GM12801 (cell line): ENCODE measurements around the gene RNF135.

Experiments used
- CTCF ChIP-seq: IDR thresholded peaks from one replicate; pipeline ENCODE4 v1.5.1; 2011; ENCODE audit warnings: control low read depth; ENCODE audit not compliant: insufficient read length; ENCODE audit errors: extremely low read depth

RNF135 gene

DNA sequence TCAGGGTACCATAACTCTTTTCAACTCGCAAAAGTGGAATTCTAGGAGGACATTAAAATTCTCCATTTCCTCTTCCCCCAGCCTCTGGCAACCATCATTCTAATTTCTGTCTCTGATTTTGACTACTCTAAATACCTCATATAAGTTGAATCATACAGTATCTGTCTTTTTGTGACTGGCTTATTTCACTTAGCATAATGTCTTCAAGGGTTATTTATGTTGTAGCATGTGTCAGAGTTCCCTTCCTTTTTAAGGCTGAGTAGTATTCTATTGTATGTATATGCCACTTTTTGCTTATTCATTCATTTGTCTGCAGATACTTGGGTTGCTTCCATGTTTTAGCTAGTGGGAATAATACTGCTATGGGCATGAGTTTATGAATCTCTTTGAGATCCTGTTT, 12.0 kb downstream of the RNF135 start:
- no peak for TF ChIP-seq CTCF

DNA sequence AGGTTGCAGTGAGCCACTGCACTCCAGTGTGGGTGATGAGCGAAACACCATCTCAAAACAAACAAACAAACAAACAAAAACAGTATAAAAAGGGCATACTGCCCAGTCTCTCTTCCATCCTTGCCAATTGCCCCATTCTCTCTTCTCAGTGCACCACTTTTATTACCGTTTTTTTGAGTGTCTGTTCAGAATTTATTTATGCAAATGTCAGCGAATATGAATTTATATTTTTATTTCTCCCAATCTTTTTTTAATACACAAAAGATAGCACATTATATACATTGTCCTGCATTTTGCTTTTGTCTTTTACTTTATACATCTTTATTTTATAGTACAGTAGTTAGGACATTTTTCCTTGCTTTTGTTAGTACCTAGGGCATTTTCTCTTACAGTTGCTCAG, 19.6 kb downstream of the RNF135 start:
- no peak for TF ChIP-seq CTCF

GRCh38 chr17:30992551-30992950, 21.7 kb downstream of the RNF135 start:
- TF ChIP-seq CTCF, result no peak

DNA sequence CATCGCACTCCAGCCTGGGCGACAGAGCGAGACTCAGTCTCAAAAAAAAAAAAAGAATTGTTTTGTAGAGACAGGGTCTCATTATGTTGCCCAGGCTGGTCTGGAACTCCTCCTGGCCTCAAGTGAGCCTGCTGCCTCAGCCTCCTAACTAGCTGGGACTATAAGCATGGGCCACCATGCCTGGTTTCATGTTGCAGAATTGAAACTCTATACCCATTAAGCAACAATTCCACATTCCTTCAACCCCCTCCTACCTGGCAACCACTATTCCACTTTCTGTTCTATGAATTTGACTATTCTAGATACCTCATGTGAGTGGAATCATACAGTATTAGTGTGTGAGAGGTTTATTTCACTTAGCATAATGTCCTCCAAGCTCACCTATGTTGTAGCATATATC, 24.5 kb downstream of the RNF135 start:
- no peak for TF ChIP-seq CTCF

DNA sequence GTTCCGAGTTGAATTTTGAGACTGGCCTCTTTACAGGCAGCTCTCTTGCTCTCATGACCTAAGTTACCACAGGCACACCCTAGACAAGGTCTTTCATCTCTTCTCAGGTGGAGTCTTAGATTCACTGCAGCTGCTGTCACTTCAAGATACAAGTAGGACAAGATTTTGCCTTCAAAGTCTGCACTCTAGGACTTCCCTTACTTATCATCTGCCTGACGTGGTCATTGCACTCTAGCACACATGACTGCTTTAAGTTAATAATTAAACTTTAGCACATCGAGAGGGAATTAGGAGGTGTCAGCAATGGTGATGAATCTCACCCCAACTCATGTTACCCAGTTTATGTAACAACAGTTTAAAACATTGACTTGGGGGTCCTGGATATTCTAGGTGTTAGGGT, 25.6 kb downstream of the RNF135 start:
- no peak for TF ChIP-seq CTCF

- no peak for TF ChIP-seq CTCF
These were observed 26.4 kb downstream of the RNF135 start for GRCh38 chr17:30997270-30997669.

DNA sequence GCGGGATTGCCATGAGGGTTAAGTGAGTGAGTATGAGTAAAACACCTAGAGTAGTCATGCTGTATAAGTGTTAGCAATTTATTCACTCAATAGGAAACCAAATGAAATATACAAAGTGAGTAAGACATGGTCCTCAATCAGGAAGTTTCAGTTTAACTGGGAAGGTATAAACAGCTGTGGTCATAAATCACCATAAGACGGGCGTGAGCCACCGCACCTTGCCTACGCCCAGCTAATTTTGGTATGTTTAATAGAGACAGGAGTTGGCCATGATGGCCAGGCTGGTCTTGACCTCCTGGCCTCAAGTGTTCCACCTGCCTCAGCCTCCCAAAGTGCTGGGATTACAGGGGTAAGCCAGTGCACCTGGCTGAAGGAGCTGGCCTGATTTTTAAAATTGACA, 27.0 kb downstream of the RNF135 start:
- no peak for TF ChIP-seq CTCF

- TF ChIP-seq CTCF, result no peak
These were observed 31.2 kb downstream of the RNF135 start for GRCh38 chr17:31002047-31002446.
